Panc1 (cell line): ENCODE data around the gene FLT3. TPM values are rescaled to one million over a fixed set of nuclear protein-coding genes. Genes with fewer than 3 reads are reported as not detected.

Experiments
- ATAC-seq: fragments of 200-7000 bp; cut with Tn5 transposase; 2 replicates; pipeline ENCODE4 v1.9.1; 2020; ENCODE audit warnings: mild to moderate bottlenecking, moderate library complexity
- BruUV-seq: library from RNA; stranded (reverse); fragments of 400-500 nt; replicated peaks from 2 replicates; lab custom pipeline; 2021; lab: Mats Ljungman, UMichigan
- CTCF ChIA-PET: fragments of 300-600 bp; sonication (Branson Sonifier 250); formaldehyde crosslinking; loops from one replicate; lab custom pipeline; 2022; ENCODE audit warnings: antibody characterized with exemption; lab: Charles Lee
- POLR2A ChIA-PET: fragments of 300-600 bp; sonication (Branson Sonifier 250); formaldehyde crosslinking; loops from one replicate; lab custom pipeline; 2022; ENCODE audit warnings: antibody characterized with exemption; lab: Charles Lee
- DNase-seq: peaks from one replicate; pipeline ENCODE4 v3.0.0-alpha.2; 2010; ENCODE audit warnings: low read depth, low spot score
- H3K27ac ChIP-seq: 2 replicates; pipeline ENCODE4 v1.5.1; 2011; ENCODE audit warnings: mild to moderate bottlenecking, low read length, inconsistent platforms
- H3K27me3 ChIP-seq: fragments of 200-500 bp; sonication (Bioruptor generic); 2 replicates; pipeline ENCODE4 v1.6.0; 2014; ENCODE audit warnings: low read length, inconsistent platforms; ENCODE audit not compliant: control insufficient read depth, insufficient read depth
- H3K36me3 ChIP-seq: fragments of 200-500 bp; sonication (Bioruptor generic); 2 replicates; pipeline ENCODE4 v1.5.1; 2014; ENCODE audit warnings: inconsistent platforms, mild to moderate bottlenecking, low read length, moderate library complexity; ENCODE audit not compliant: control insufficient read depth, insufficient read depth
- H3K4me1 ChIP-seq: 2 replicates; pipeline ENCODE4 v1.5.1; 2011; ENCODE audit warnings: inconsistent platforms, mild to moderate bottlenecking, low read length, moderate library complexity; ENCODE audit not compliant: control insufficient read depth, insufficient read depth
- H3K4me3 ChIP-seq, 2 experiments: 2 replicates each; pipeline ENCODE4 v1.5.1; 2011 to 2012; ENCODE audit warnings: low read depth in 2 of 2, low read length in 2 of 2, mild to moderate bottlenecking in 2 of 2, inconsistent platforms in 1 of 2, moderate library complexity in 1 of 2
- H3K9me3 ChIP-seq: fragments of 200-500 bp; sonication (Bioruptor generic); 2 replicates; pipeline ENCODE4 v1.5.1; 2014; ENCODE audit warnings: low read depth, mild to moderate bottlenecking, inconsistent platforms, low read length, moderate library complexity; ENCODE audit not compliant: control insufficient read depth, insufficient read depth
- CTCF ChIP-seq: fragments of 450-650 bp; IDR thresholded peaks from 2 replicates; pipeline ENCODE4 v1.5.1; 2017; ENCODE audit warnings: mild to moderate bottlenecking
- POLR2AphosphoS5 ChIP-seq: IDR thresholded peaks from 2 replicates; pipeline ENCODE4 v1.6.1; 2012; ENCODE audit warnings: mild to moderate bottlenecking, low read depth, low read length, moderate library complexity
- REST ChIP-seq, 2 experiments: IDR thresholded peaks; 2 replicates each; pipeline ENCODE4 v1.6.1; 2011 to 2012; ENCODE audit warnings: low read depth in 2 of 2, control low read depth in 1 of 2, low read length in 1 of 2, mild to moderate bottlenecking in 1 of 2, moderate library complexity in 1 of 2; ENCODE audit not compliant: insufficient read depth in 1 of 2
- SIN3A ChIP-seq: IDR thresholded peaks from 2 replicates; pipeline ENCODE4 v1.6.1; 2012; ENCODE audit warnings: low read depth, mild to moderate bottlenecking, low read length, moderate library complexity, borderline replicate concordance; ENCODE audit not compliant: insufficient read depth
- TCF7L2 ChIP-seq: IDR thresholded peaks from 2 replicates; pipeline ENCODE4 v1.6.1; 2011; ENCODE audit warnings: mild to moderate bottlenecking, low read depth, low read length, inconsistent platforms
- in situ Hi-C: cut with HindIII; loops from 2 replicates; pipeline ENCODE4 v1.10.0; 2016; ENCODE audit warnings: low sequenced_read_pairs, low pct_unique_long_range_greater_than_20kb
- intact Hi-C: fragments of 100-400 bp; cut with micrococcal nuclease; formaldehyde crosslinking; loops from one replicate; pipeline ENCODE4 v1.10.0; 2022; ENCODE audit not compliant: unreplicated experiment
- total RNA-seq: library from RNA; stranded (reverse); gene quantifications from one replicate; pipeline ENCODE4 v1.2.1, GENCODE V29; 2021; ENCODE audit not compliant: unreplicated experiment

The FLT3 gene
- total RNA-seq, 1 experiment from 2014 or later: 0.08 TPM

DNA sequence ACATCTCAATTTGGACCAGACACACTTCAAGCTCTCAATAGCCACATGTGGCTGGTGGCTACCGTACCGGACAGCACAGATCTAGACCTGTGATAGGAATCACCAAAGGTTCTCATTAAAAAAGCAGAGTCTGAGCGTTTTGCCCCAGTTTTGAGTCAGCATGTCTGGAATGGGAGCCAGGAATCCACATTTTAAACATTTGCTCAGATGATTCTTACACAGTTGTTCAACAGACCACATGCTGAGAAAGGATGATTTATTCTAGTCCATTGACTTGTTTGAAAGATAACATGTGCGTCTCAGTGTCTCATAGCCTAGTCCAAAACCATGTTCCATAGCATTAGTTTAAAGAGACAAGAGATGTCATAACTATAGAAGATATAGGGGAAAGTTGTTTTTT is 53.4 kb downstream of the FLT3 start:
- Histone ChIP-seq H3K4me1 (no peaks in the 10 kb centered on the region), H3K27me3 (peaks cover 16% of the 10 kb centered on the region), H3K36me3 (no peaks in the 10 kb centered on the region), H3K4me3 (no peak overlapping the region), H3K9me3 (no peaks in the 10 kb centered on the region), H3K27ac (no peak overlapping the region)
- intact Hi-C loops (no loop called here), in situ Hi-C loops (no loop called here)
- TF ChIP-seq SIN3A: no peak
- TF ChIP-seq REST (IDR thresholded peaks at IDR 0.05; ENCODE audit: insufficient read depth in 1 of 2, low read depth in 2 of 2, low read length in 1 of 2): no peak
- TF ChIP-seq POLR2AphosphoS5: no peak
- TF ChIP-seq CTCF: no peak
- TF ChIP-seq TCF7L2: no peak
- no TSS peak for BruUV-seq
- ChIA-PET CTCF (no interaction called here), POLR2A (no interaction called here)
- DNase-seq: no peak
- ATAC-seq: no peak

- no peak for TF ChIP-seq CTCF
- TF ChIP-seq SIN3A: no peak
- no peak for TF ChIP-seq TCF7L2
- TF ChIP-seq REST (IDR thresholded peaks at IDR 0.05; ENCODE audit: insufficient read depth in 1 of 2, low read depth in 2 of 2, low read length in 1 of 2): no peak
- no peak for TF ChIP-seq POLR2AphosphoS5
- in situ Hi-C loops (no loop called here), intact Hi-C loops (no loop called here)
- BruUV-seq: no TSS peak
- ATAC-seq (no peak), DNase-seq (no peak)
- ChIA-PET POLR2A (no interaction called here), CTCF (interaction anchor here (0.8 kb wide), 1 partner anchor 459 kb away, joined by 3 read pairs; no protein-coding TSS in a partner anchor)
- H3K4me3 ChIP-seq: no peak overlapping the region
- H3K4me1 ChIP-seq: no peaks in the 10 kb centered on the region
- H3K27me3 ChIP-seq: peaks cover 16% of the 10 kb centered on the region
- no peaks in the 10 kb centered on the region for H3K36me3 ChIP-seq
- no peak overlapping the region for H3K27ac ChIP-seq
- no peaks in the 10 kb centered on the region for H3K9me3 ChIP-seq
Measured at GRCh38 chr13:28045861-28046260, 54.5 kb downstream of the FLT3 start.
